Esophagus squamous epithelium (tissue), 5 donors: ENCODE measurements around the gene MMD. TPM values are rescaled to one million over a fixed set of nuclear protein-coding genes. Genes with fewer than 3 reads are reported as not detected.
"Not testable (repeated sequence)": the region's sequence is repeated elsewhere in the genome, so short reads cannot be mapped to it uniquely, and the experiment has no call there.

Experiments
- DNase-seq: peaks from one replicate; lab custom pipeline; 2025; lab: John Stamatoyannopoulos, UW
- H3K27ac ChIP-seq, 4 donors: fragments of 200-600 bp; sonication (generic); one replicate each; pipeline ENCODE4 v1.5.1; 2016 to 2019; ENCODE audit warnings: mild to moderate bottlenecking in 1 of 4
- H3K27me3 ChIP-seq, 4 donors: fragments of 200-600 bp; sonication (generic); 1 replicate in 3 of 4; 2 replicates in 1 of 4; pipeline versions ENCODE4 v1.5.1 to v1.6.0; 2017 to 2021; ENCODE audit warnings: antibody characterized with exemption in 1 of 4
- H3K36me3 ChIP-seq, 3 donors: fragments of 200-600 bp; sonication (generic); one replicate each; pipeline ENCODE4 v1.5.1; 2016 to 2019
- H3K4me1 ChIP-seq, 3 donors: fragments of 200-600 bp; sonication (generic); one replicate each; pipeline ENCODE4 v1.5.1; 2017 to 2019
- H3K4me3 ChIP-seq, 4 donors: fragments of 200-600 bp; sonication (generic); 1 replicate in 3 of 4; 2 replicates in 1 of 4; pipeline ENCODE4 v1.5.1; 2016 to 2019; ENCODE audit warnings: mild to moderate bottlenecking in 2 of 4, moderate library complexity in 1 of 4
- H3K9me3 ChIP-seq, 3 donors: fragments of 200-600 bp; sonication (generic); one replicate each; pipeline ENCODE4 v1.5.1; 2016 to 2019
- POLR2A ChIP-seq, 4 donors: fragments of 450-650 bp; IDR thresholded peaks; one replicate each; pipeline ENCODE4 v1.6.1; 2017; ENCODE audit warnings: antibody characterized with exemption in 4 of 4, mild to moderate bottlenecking in 4 of 4, moderate library complexity in 3 of 4
- WGBS, 2 donors: methylation state at CpG; one replicate each; pipeline ENCODE4 v1.1.5; 2018; 5-methylcytosine and 5-hydroxymethylcytosine counted together
- intact Hi-C: fragments of 100-400 bp; cut with DNase I; formaldehyde crosslinking; loops from one replicate; pipeline ENCODE4 v1.15.0; 2022
- total RNA-seq, 4 donors: library from RNA; depleted of rRNA; stranded (reverse); fragments of >200 nt; gene quantifications; one replicate each; pipeline ENCODE4 v1.1.0, GENCODE V29; 2016
- TF ChIP-seq, protein P1 (sequence below), 6 experiments: fragments of 450-650 bp in 4 of 6; fragments of 200-600 bp in 2 of 6; sonication (generic) in 2 of 6; IDR thresholded peaks; one replicate each; pipeline ENCODE4 v1.5.1; 2016 to 2019; ENCODE audit warnings: antibody characterized with exemption in 6 of 6, mild to moderate bottlenecking in 4 of 6, moderate library complexity in 4 of 6
- donor health status: DM: yes; HTN: yes; CAD: no.

Gene MMD
- total RNA-seq, 4 donors from 2014 or later = 1.3 to 14.7 (median 8.9) TPM

DNA sequence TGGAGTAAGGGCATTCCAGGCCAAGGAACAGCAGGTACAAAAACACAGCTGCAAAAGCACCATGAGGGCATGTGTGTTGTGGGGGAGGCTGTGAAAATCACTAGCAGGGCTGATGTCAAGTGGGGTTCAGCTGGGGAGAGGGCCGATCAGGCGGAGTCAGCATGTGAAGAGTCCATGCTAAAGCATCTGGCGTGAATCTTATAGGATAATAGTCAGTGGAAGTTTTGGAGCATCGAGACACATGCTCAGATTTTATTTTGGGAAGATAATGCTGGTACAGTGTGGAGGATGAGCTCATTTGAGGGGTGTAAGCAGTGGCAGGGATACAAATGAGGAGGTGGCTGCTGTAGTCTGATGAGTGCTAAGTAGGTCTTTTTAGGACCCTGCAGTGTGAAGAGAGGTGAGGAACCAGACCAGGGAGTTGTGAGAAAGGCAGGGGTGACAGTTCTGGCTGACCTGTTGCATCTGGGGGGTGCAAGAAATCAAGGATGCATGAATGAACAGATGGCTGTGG lies 30.3 kb downstream of the MMD start:
- DNase-seq = no peak
- WGBS, 2 donors = 81 to 90% methylated on average over 4 of the region's 4 CpGs
- Histone ChIP-seq H3K36me3 (peaks cover 0 to 12% (median 0%) of the 10 kb centered on the region in 3 donors), H3K9me3 (no peaks in the 10 kb centered on the region), H3K4me3 (no peak overlapping the region), H3K27ac (no peak overlapping the region), H3K27me3 (no peaks in the 10 kb centered on the region), H3K4me1 (no peaks in the 10 kb centered on the region)
- TF ChIP-seq, protein P1, sequence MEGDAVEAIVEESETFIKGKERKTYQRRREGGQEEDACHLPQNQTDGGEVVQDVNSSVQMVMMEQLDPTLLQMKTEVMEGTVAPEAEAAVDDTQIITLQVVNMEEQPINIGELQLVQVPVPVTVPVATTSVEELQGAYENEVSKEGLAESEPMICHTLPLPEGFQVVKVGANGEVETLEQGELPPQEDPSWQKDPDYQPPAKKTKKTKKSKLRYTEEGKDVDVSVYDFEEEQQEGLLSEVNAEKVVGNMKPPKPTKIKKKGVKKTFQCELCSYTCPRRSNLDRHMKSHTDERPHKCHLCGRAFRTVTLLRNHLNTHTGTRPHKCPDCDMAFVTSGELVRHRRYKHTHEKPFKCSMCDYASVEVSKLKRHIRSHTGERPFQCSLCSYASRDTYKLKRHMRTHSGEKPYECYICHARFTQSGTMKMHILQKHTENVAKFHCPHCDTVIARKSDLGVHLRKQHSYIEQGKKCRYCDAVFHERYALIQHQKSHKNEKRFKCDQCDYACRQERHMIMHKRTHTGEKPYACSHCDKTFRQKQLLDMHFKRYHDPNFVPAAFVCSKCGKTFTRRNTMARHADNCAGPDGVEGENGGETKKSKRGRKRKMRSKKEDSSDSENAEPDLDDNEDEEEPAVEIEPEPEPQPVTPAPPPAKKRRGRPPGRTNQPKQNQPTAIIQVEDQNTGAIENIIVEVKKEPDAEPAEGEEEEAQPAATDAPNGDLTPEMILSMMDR (IDR thresholded peaks at IDR 0.05) = no peak
- TF ChIP-seq POLR2A (IDR thresholded peaks at IDR 0.05) = no peak
- intact Hi-C loops = no loop called here

DNA sequence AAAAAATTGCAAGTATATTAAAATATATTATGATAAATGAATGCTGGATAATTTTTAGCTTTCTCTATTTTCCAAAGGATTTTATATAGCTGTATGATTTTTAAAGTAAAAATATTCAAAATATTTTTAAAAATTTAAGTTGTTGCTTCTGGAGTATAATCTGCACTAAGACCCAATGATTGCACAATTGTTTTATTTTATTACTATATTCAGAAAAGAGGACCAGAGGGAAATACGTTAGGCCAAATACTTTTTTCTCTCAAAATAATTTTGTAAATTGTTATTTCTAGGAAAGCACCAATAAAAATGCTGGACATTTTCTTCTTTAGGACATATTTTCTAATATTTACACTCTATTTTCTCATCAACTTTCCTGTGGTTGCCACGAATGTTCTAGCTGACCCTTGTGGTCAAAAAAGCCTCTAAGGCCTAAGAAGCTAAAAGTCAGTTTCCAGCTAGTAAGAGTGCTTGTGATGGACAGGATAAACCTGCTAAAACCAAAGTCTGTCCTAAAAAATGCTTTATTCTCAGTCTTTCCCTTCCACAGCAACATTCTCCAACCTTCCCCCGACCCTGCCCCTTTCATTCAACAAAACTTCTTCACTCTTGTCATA lies 31.2 kb downstream of the MMD start:
- 75 to 83% methylated on average over 3 of the region's 3 CpGs for WGBS, 2 donors
- H3K36me3 ChIP-seq = peaks cover 0 to 12% (median 0%) of the 10 kb centered on the region in 3 donors
- TF ChIP-seq, protein P1 (IDR thresholded peaks at IDR 0.05) = no peak
- no peak for TF ChIP-seq POLR2A (IDR thresholded peaks at IDR 0.05)

DNA sequence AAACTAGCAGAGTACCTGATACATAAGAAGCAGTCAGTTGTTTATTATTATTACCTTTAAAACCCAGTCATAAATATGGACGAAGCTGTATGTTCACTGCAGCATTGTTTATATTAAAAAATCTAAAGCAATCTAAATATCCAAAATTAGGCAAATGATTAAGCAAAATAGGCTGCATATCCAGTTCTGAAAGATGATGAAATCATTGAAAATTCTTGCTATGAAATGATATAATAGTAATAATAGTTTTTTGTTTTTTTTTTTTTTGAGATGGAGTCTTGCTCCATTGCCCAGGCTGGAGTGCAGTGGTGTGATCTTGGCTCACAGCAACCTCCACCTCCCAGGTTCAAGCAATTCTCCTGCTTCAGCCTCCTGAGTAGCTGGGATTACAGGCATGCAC lies 31.9 kb downstream of the MMD start:
- 83 to 91% methylated on average over 1 of the region's 1 CpG for WGBS, 2 donors
- intact Hi-C loops, H3K27me3 ChIP-seq: not testable (repeated sequence)

More for the DNA sequence above, 31.2 kb downstream of the MMD start:
- no peak for DNase-seq
- Histone ChIP-seq H3K4me3 (no peak overlapping the region), H3K27me3 (no peaks in the 10 kb centered on the region), H3K27ac (no peak overlapping the region), H3K4me1 (no peaks in the 10 kb centered on the region), H3K9me3 (no peaks in the 10 kb centered on the region)
- intact Hi-C loops = no loop called here

DNA sequence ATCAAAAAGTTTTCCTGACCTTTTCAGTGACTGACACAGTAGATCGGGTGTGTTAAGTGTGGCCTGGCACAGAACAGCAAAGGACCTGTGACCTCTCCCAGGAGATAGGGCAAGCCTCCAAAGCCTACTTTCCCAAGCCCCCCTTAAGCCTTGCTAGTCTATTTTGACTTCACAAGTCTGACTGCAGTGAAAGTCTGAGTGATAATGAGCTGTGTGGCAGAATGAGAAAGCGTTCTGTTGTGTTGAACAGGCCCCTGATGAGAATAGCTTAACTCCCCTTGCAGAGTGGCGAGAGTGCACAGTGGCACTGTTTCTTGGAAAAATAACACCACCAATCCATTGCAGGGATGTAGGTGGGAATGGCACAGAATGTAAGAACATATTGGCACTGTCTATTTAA lies 32.8 kb downstream of the MMD start:
- intact Hi-C loops = no loop called here
- DNase-seq = no peak
- Histone ChIP-seq H3K4me3 (no peak overlapping the region), H3K4me1 (no peaks in the 10 kb centered on the region), H3K9me3 (no peaks in the 10 kb centered on the region), H3K27me3 (no peaks in the 10 kb centered on the region), H3K36me3 (peaks cover 0 to 6% (median 0%) of the 10 kb centered on the region in 3 donors), H3K27ac (no peak overlapping the region)
- no peak for TF ChIP-seq POLR2A (IDR thresholded peaks at IDR 0.05)
- TF ChIP-seq, protein P1 (IDR thresholded peaks at IDR 0.05) = no peak
- 66 to 75% methylated on average over 3 of the region's 3 CpGs for WGBS, 2 donors

More for the DNA sequence above, 31.9 kb downstream of the MMD start:
- H3K4me3 ChIP-seq, DNase-seq, H3K27ac ChIP-seq, H3K9me3 ChIP-seq, H3K4me1 ChIP-seq: not testable (repeated sequence)
- H3K36me3 ChIP-seq = peaks cover 0 to 12% (median 0%) of the 10 kb centered on the region in 3 donors

DNA sequence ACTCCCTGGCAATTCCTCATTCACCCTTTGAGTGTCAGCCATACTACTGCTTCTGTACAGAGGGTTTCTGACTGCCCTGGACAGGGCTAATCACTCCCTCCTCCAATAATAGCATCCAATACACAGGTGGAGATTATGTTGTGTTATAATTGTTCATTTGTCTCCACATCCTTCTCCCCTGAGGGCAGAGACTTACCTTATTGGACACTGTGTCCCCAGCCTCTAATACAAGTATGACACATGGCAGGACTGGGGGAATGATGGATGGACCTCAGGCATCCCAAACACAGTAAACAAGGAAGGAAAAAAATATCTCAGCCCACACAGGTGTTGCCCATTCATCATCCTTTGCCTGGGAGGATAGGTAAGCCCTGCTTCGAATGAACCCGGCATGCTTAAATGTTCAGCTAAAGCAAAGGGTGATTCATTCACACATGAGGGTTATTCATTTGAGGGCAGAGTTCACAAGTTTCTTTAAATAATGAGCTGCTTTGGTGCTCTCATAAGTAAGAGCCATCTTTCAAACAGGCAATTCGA lies 34.8 kb downstream of the MMD start:
- no peak overlapping the region for H3K4me3 ChIP-seq
- no peaks in the 10 kb centered on the region for H3K27me3 ChIP-seq
- intact Hi-C loops = no loop called here
- WGBS, 2 donors = 59 to 61% methylated on average over 3 of the region's 3 CpGs
- no peaks in the 10 kb centered on the region for H3K4me1 ChIP-seq
- no peak overlapping the region for H3K27ac ChIP-seq
- no peak for DNase-seq
- H3K9me3 ChIP-seq = no peaks in the 10 kb centered on the region
- H3K36me3 ChIP-seq = no peaks in the 10 kb centered on the region
- TF ChIP-seq, protein P1 (IDR thresholded peaks at IDR 0.05) = no peak
- no peak for TF ChIP-seq POLR2A (IDR thresholded peaks at IDR 0.05)
